Measurements from ENCODE around the gene PRL.

Gene PRL

GRCh38 chr6:22296067-22296466, 769 bp downstream of the PRL start:
- TF ChIP-seq, protein P1, sequence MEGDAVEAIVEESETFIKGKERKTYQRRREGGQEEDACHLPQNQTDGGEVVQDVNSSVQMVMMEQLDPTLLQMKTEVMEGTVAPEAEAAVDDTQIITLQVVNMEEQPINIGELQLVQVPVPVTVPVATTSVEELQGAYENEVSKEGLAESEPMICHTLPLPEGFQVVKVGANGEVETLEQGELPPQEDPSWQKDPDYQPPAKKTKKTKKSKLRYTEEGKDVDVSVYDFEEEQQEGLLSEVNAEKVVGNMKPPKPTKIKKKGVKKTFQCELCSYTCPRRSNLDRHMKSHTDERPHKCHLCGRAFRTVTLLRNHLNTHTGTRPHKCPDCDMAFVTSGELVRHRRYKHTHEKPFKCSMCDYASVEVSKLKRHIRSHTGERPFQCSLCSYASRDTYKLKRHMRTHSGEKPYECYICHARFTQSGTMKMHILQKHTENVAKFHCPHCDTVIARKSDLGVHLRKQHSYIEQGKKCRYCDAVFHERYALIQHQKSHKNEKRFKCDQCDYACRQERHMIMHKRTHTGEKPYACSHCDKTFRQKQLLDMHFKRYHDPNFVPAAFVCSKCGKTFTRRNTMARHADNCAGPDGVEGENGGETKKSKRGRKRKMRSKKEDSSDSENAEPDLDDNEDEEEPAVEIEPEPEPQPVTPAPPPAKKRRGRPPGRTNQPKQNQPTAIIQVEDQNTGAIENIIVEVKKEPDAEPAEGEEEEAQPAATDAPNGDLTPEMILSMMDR (IDR thresholded peaks at IDR 0.05; ENCODE audit: low read depth, low read length), result no peak
- no peak for DNase-seq (ENCODE audit: extremely low read depth, low read depth)

DNA sequence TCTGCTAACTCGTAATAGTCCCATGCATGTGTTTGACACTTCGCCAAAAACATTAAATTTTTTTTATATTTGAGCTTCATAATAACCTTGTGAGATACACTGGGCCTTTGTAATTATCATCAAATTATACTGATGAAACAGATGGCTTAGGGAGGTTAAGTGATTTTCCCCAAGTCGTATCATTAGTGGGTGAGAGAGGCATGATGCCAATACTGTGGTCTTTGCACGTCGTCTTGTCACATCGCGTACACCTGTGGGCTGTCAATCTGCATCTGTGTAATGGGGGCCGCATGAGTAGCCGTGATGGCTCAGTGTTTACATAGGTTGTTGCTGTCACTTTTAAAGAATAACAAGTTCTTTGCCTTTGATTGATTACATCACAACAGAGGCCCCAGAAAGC, 1.7 kb downstream of the PRL start:
- DNase-seq (ENCODE audit: extremely low read depth, low read depth), result no peak
- TF ChIP-seq, protein P1 (IDR thresholded peaks at IDR 0.05; ENCODE audit: low read depth, low read length), result no peak

- TF ChIP-seq, protein P1 (IDR thresholded peaks at IDR 0.05; ENCODE audit: low read depth, low read length), result no peak
- DNase-seq (ENCODE audit: extremely low read depth, low read depth), result no peak
These were observed 2.5 kb downstream of the PRL start for GRCh38 chr6:22294301-22294700.

- no peak for DNase-seq (ENCODE audit: extremely low read depth, low read depth)
- TF ChIP-seq, protein P1 (IDR thresholded peaks at IDR 0.05; ENCODE audit: low read depth, low read length), result no peak
These were observed 6.8 kb downstream of the PRL start for GRCh38 chr6:22290045-22290444.

- no peak for DNase-seq (ENCODE audit: extremely low read depth, low read depth)
- TF ChIP-seq, protein P1 (IDR thresholded peaks at IDR 0.05; ENCODE audit: low read depth, low read length), result no peak
These were observed 8.1 kb downstream of the PRL start for GRCh38 chr6:22288721-22289120.

DNA sequence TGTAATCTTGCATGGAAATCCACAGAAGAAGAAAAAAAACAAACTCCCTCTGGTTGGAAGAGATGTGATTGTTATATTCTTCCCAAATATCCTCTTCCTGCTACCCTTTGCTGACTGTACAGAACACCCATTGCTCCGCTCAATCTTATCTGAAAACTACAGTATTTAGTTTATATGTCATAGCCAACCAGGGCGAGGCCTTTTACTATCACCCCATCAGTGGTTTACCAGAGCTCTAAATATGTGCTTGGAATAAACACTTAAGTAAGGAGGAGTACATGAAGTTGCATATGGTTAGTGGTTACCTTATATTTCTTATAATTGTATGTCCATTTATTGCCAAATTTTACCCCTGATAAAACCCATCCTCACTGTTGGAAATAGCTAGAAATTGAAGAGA, 12.2 kb downstream of the PRL start:
- DNase-seq (ENCODE audit: extremely low read depth, low read depth), result no peak
- TF ChIP-seq, protein P1 (IDR thresholded peaks at IDR 0.05; ENCODE audit: low read depth, low read length), result no peak

- TF ChIP-seq, protein P1 (IDR thresholded peaks at IDR 0.05; ENCODE audit: low read depth, low read length), result no peak
- DNase-seq (ENCODE audit: extremely low read depth, low read depth), result no peak
These were observed 15.3 kb downstream of the PRL start for GRCh38 chr6:22281341-22282085.

Measured in AG09319 (cell line).